Smooth muscle cell (in vitro differentiated cells): ENCODE results near the gene APOL2. TPM values are rescaled to one million over a fixed set of nuclear protein-coding genes. Genes with fewer than 3 reads are reported as not detected.
"Not testable (repeated sequence)": the region's sequence is repeated elsewhere in the genome, so short reads cannot be mapped to it uniquely, and the experiment has no call there.

Source experiments
- DNase-seq: peaks from one replicate; lab custom pipeline; 2025; ENCODE audit not compliant: unreplicated experiment; lab: John Stamatoyannopoulos, UW
- H2AFZ ChIP-seq: fragments of 200-600 bp; sonication (generic); 2 replicates; pipeline ENCODE4 v1.6.0; 2016; ENCODE audit warnings: antibody characterized with exemption, low read depth, mild to moderate bottlenecking
- H3F3A ChIP-seq: fragments of 200-600 bp; sonication (generic); 2 replicates; pipeline ENCODE4 v1.6.0; 2017; ENCODE audit warnings: antibody characterized with exemption, low read depth
- H3K27ac ChIP-seq: fragments of 200-600 bp; sonication (generic); 2 replicates; pipeline ENCODE4 v1.5.1; 2016; ENCODE audit warnings: low read depth, mild to moderate bottlenecking
- H3K27me3 ChIP-seq: fragments of 200-600 bp; sonication (generic); 2 replicates; pipeline ENCODE4 v1.6.1; 2016; ENCODE audit warnings: low read depth, mild to moderate bottlenecking
- H3K36me3 ChIP-seq: fragments of 200-600 bp; sonication (generic); 2 replicates; pipeline ENCODE4 v1.5.1; 2016; ENCODE audit warnings: low read depth
- H3K4me1 ChIP-seq: fragments of 200-600 bp; sonication (generic); 2 replicates; pipeline ENCODE4 v1.5.1; 2016; ENCODE audit warnings: low read depth
- H3K4me2 ChIP-seq: fragments of 200-600 bp; sonication (generic); 2 replicates; pipeline ENCODE4 v1.6.0; 2016; ENCODE audit warnings: mild to moderate bottlenecking
- H3K4me3 ChIP-seq: fragments of 200-600 bp; sonication (generic); 2 replicates; pipeline ENCODE4 v1.5.1; 2016; ENCODE audit warnings: mild to moderate bottlenecking
- H3K79me2 ChIP-seq: fragments of 200-600 bp; sonication (generic); 2 replicates; pipeline ENCODE4 v1.6.0; 2016; ENCODE audit warnings: low read depth, mild to moderate bottlenecking
- H3K9ac ChIP-seq: fragments of 200-600 bp; sonication (generic); 2 replicates; pipeline ENCODE4 v1.6.0; 2016; ENCODE audit warnings: low read depth
- H3K9me3 ChIP-seq: fragments of 200-600 bp; sonication (generic); replicated peaks from 2 replicates; pipeline ENCODE4 v1.5.1; 2016; ENCODE audit warnings: low read depth
- H4K20me1 ChIP-seq: fragments of 200-600 bp; sonication (generic); 2 replicates; pipeline ENCODE4 v1.6.0; 2016; ENCODE audit warnings: low read depth
- WGBS: methylation state at CpG from one replicate; pipeline ENCODE4 v1.1.7; 2016; ENCODE audit warnings: low lambda C conversion rate; 5-methylcytosine and 5-hydroxymethylcytosine counted together
- polyA plus RNA-seq: library from polyadenylated mRNA; unstranded; fragments of >200 nt; fragmentation: Nextera tagmentation; extraction: Ambion mirVana; gene quantifications from 2 replicates; pipeline ENCODE4 v1.2.1, GENCODE V29; 2016
- total RNA-seq: library from RNA; depleted of rRNA; stranded (reverse); fragments of >200 nt; gene quantifications from 2 replicates; pipeline ENCODE4 v1.2.3, GENCODE V29; 2014
- TF ChIP-seq, protein P1 (sequence below): fragments of 200-600 bp; sonication (generic); IDR thresholded peaks from 2 replicates; pipeline ENCODE4 v1.5.1; 2017; ENCODE audit warnings: borderline replicate concordance, mild to moderate bottlenecking, antibody characterized with exemption; ENCODE audit not compliant: insufficient read depth, poor library complexity, severe bottlenecking

APOL2 gene
- total and polyA plus RNA-seq, 2 experiments from 2014 or later, result 8.0 to 14.7 TPM

DNA sequence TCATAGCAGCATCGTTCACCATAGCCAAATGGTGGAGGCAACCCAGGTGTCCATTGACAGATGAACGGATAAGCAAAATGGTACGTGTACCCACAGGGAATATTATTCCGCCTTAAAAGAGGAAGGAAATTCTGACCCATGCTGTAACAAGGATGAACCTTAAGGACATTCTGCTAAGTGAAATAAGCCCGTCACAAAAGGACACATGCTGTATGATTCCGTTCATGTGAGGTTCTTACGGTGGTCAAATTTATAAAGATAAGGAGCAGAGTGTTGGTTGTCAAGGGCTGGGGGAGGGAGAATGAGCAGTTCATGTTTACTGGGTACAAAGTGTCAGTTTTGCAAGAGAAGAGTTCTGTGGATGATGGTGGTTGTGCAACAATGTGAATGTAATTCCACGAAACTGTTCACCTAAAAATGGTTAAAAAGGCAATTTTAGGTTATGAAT, 39.9 kb upstream of the APOL2 start:
- Histone ChIP-seq H3K79me2 (no peaks in the 10 kb centered on the region), H3F3A (peaks cover 48% of the 10 kb centered on the region), H3K4me2 (no peak overlapping the region), H2AFZ (no peak overlapping the region), H4K20me1 (peaks cover 57% of the 10 kb centered on the region), H3K36me3 (peaks cover 14% of the 10 kb centered on the region), H3K27ac (no peak overlapping the region), H3K9me3 (no peaks in the 10 kb centered on the region), H3K9ac (no peak overlapping the region), H3K4me1 (no peaks in the 10 kb centered on the region), H3K27me3 (no peaks in the 10 kb centered on the region), H3K4me3 (no peak overlapping the region)
- DNase-seq, result no peak
- 84% methylated on average over 8 of the region's 8 CpGs for WGBS
- TF ChIP-seq, protein P1, sequence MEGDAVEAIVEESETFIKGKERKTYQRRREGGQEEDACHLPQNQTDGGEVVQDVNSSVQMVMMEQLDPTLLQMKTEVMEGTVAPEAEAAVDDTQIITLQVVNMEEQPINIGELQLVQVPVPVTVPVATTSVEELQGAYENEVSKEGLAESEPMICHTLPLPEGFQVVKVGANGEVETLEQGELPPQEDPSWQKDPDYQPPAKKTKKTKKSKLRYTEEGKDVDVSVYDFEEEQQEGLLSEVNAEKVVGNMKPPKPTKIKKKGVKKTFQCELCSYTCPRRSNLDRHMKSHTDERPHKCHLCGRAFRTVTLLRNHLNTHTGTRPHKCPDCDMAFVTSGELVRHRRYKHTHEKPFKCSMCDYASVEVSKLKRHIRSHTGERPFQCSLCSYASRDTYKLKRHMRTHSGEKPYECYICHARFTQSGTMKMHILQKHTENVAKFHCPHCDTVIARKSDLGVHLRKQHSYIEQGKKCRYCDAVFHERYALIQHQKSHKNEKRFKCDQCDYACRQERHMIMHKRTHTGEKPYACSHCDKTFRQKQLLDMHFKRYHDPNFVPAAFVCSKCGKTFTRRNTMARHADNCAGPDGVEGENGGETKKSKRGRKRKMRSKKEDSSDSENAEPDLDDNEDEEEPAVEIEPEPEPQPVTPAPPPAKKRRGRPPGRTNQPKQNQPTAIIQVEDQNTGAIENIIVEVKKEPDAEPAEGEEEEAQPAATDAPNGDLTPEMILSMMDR, result no peak

DNA sequence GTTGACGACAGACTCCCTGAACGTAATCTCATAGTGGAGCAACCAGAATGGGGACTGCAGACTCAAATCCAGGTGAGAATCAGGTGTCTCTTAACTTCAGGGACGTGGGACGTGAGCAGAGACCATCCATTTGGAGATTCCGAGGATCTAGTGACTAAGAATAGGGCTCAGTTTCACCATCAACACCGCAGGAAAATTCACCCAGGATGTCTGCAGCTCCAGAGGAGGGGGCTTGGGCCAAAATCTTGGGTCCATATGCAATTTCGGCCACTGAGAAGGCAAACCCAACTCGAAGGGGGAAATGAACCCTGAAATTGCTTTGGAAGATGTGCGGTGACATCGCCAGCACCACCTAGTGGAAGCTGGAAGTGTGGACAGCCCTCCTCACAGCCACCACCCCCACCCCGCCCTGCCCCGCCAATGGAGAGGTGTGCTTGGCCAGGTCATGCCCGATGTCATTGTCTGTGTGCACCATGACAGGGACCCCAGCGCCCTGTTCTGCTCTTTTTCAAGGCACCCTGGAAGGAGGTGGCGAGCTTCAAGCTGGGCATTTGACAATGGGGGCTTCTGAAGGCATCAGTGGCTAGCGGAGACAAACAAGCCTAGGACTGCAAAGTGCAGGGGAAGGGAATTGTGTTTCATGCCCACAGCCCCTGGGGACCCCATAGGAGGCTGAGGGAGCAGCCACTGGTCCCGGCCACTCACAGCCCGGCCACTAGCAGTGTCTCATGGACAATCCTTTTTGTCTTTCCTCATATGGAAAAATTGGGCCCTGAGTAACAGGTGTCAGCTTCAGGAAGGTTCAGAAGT, 38.4 kb upstream of the APOL2 start:
- Histone ChIP-seq H3K4me2 (no peak overlapping the region), H3K9ac (no peak overlapping the region), H2AFZ (no peak overlapping the region), H3F3A (peaks cover 37% of the 10 kb centered on the region), H3K27ac (no peak overlapping the region), H3K4me3 (no peak overlapping the region), H3K9me3 (no peaks in the 10 kb centered on the region), H3K79me2 (no peaks in the 10 kb centered on the region), H3K36me3 (peaks cover 14% of the 10 kb centered on the region), H4K20me1 (peaks cover 41% of the 10 kb centered on the region), H3K27me3 (no peaks in the 10 kb centered on the region), H3K4me1 (no peaks in the 10 kb centered on the region)
- WGBS, result 40% methylated on average over 17 of the region's 18 CpGs
- TF ChIP-seq, protein P1, result peak; percentile 50
- DNase-seq, result no peak

DNA sequence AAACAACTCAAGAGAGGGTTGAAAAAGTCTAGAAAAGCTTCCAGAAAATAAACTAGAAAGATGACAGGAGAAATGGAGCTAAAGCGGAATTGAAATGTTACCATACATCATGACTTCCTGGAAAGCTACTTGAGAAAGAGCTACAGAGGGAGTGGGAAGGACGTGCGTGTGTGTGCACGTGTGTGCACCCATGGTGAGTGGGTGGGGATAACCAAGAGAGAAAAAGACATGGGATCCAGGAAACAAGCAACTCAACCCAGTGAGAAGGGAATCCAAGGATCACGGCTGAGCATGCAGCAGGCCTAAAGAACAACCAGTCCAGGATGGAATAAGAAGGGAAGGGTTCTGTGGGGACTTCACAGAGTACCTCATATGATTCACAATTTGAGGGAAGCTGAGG, 35.2 kb upstream of the APOL2 start:
- no peaks in the 10 kb centered on the region for H3K27me3 ChIP-seq
- no peak overlapping the region for H2AFZ ChIP-seq
- DNase-seq, result no peak
- H3K9me3 ChIP-seq, result no peaks in the 10 kb centered on the region
- H3K4me3 ChIP-seq, result no peak overlapping the region
- H3K36me3 ChIP-seq, result no peaks in the 10 kb centered on the region
- 92% methylated on average over 5 of the region's 5 CpGs for WGBS
- TF ChIP-seq, protein P1, result no peak
- peaks cover 11% of the 10 kb centered on the region for H3F3A ChIP-seq
- no peaks in the 10 kb centered on the region for H3K4me1 ChIP-seq
- H3K9ac ChIP-seq, result no peak overlapping the region
- peaks cover 12% of the 10 kb centered on the region for H4K20me1 ChIP-seq
- no peaks in the 10 kb centered on the region for H3K79me2 ChIP-seq
- no peak overlapping the region for H3K4me2 ChIP-seq
- H3K27ac ChIP-seq, result no peak overlapping the region

DNA sequence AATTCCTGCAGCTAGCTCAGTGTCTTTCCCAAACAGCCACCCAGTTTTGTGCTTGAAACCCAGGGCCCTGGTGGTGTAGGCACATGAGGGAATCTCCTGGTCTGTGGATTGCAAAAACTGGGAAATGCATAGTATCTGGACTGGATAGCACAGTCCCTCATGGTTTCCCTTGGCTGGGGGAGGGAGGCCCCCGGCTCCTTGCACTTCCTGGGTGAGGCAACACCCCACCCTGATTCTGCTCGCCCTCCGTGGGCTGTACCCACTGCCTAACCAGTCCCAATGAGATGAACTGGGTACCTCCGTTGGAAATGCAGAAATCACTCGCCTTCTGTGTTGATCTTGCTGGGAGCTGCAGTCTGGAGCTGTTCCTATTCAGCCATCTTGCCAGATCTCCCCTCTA, 32.6 kb upstream of the APOL2 start:
- H3K9ac ChIP-seq, H4K20me1 ChIP-seq, H2AFZ ChIP-seq, H3K36me3 ChIP-seq, DNase-seq, H3K4me2 ChIP-seq, H3K27ac ChIP-seq, H3K4me1 ChIP-seq, H3F3A ChIP-seq, H3K4me3 ChIP-seq, H3K79me2 ChIP-seq, H3K9me3 ChIP-seq, H3K27me3 ChIP-seq: not testable (repeated sequence)
- WGBS, result 91% methylated on average over 5 of the region's 5 CpGs

DNA sequence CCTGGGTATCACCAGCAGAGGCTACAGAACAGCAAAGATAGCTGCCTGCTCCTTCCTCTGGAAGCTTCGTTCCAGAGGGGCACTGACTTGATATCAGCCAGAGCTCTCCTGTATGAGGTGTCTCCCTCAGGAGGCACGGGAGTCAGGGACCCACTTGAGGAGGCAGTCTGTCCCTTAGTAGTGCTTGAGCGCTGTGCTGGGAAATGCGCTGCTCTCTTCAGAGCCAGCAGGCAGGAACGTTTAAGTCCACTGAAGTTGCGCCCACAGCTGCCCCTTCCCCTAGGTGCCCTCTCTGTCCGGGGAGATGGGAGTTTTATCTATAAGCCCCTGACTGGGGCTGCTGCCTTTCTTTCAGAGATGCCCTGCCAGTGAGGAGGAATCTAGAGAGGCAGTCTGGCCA, 31.9 kb upstream of the APOL2 start:
- not testable (repeated sequence) for H3K79me2 ChIP-seq, H2AFZ ChIP-seq, H4K20me1 ChIP-seq, H3K36me3 ChIP-seq, H3K4me1 ChIP-seq, H3K9me3 ChIP-seq, H3K27me3 ChIP-seq, DNase-seq, H3K4me3 ChIP-seq, H3K27ac ChIP-seq, H3F3A ChIP-seq, H3K4me2 ChIP-seq, H3K9ac ChIP-seq
- 92% methylated on average over 7 of the region's 7 CpGs for WGBS
